HG03571 (cell line): Measurements from ENCODE around the gene CACNB3.
A peak's percentile ranks its signal among the peaks of the same experiment; 100 is the strongest.
"Not testable (repeated sequence)": the region's sequence is repeated elsewhere in the genome, so short reads cannot be mapped to it uniquely, and the experiment has no call there.

Experiments
- ATAC-seq: cut with Tn5 transposase; IDR thresholded peaks from one replicate; pipeline ENCODE4 v1.9.1; 2021; ENCODE audit not compliant: unreplicated experiment

The CACNB3 gene

GRCh38 chr12:48816143-48816854 lies 2.0 kb upstream of the CACNB3 start:
- ATAC-seq = no peak

- ATAC-seq = no peak
Observed at GRCh38 chr12:48818831-48819590, 715 bp downstream of the CACNB3 start.

GRCh38 chr12:48819986-48820725 lies 1.9 kb downstream of the CACNB3 start:
- no peak for ATAC-seq

- no peak for ATAC-seq
Observed at GRCh38 chr12:48822139-48822538, 3.8 kb downstream of the CACNB3 start.

GRCh38 chr12:48822711-48823110 lies 4.4 kb downstream of the CACNB3 start:
- no peak for ATAC-seq

GRCh38 chr12:48823281-48823680 lies 5.0 kb downstream of the CACNB3 start:
- no peak for ATAC-seq

GRCh38 chr12:48824112-48824511 lies 5.8 kb downstream of the CACNB3 start:
- no peak for ATAC-seq

- ATAC-seq = no peak
Observed at GRCh38 chr12:48824905-48825304, 6.6 kb downstream of the CACNB3 start.

- no peak for ATAC-seq
Observed at GRCh38 chr12:48826209-48826855, 8.0 kb downstream of the CACNB3 start.

GRCh38 chr12:48827026-48827425 lies 8.7 kb downstream of the CACNB3 start:
- ATAC-seq = no peak

- no peak for ATAC-seq
Observed at GRCh38 chr12:48827513-48828096, 9.3 kb downstream of the CACNB3 start.

GRCh38 chr12:48828293-48828692 lies 10.0 kb downstream of the CACNB3 start:
- no peak for ATAC-seq

GRCh38 chr12:48828841-48829575 lies 10.7 kb downstream of the CACNB3 start:
- ATAC-seq = no peak

- ATAC-seq = no peak
Observed at GRCh38 chr12:48831257-48831656, 13.0 kb downstream of the CACNB3 start.

GRCh38 chr12:48832321-48833060 lies 14.2 kb downstream of the CACNB3 start:
- ATAC-seq = no peak

GRCh38 chr12:48838048-48838447 lies 19.8 kb downstream of the CACNB3 start:
- ATAC-seq = no peak

- ATAC-seq = not testable (repeated sequence)
Observed at GRCh38 chr12:48842021-48842420, 23.7 kb downstream of the CACNB3 start.

GRCh38 chr12:48851883-48852733 lies 33.8 kb downstream of the CACNB3 start, which contains the start of gene DDX23:
TSS of gene DDX23 (minus strand) at chr12:48852163. CDS start at chr12:48845782, 6,381 bp downstream.
- peak; percentile 88 for ATAC-seq
